GM18507 (cell line): ENCODE data around the gene SP140L.
"Not testable (repeated sequence)": the region's sequence is repeated elsewhere in the genome, so short reads cannot be mapped to it uniquely, and the experiment has no call there.

Source experiments
- DNase-seq: peaks from one replicate; pipeline ENCODE4 v3.0.0; 2011; ENCODE audit warnings: low read depth; ENCODE audit not compliant: insufficient read length; ENCODE audit errors: extremely low spot score
- FAIRE-seq: peaks from 2 replicates; lab custom pipeline; 2011; peaks lifted over from hg19 to GRCh38; lab: Jason Lieb, UNC

SP140L gene

GRCh38 chr2:230322561-230323384 is 4.2 kb upstream of the SP140L start:
- FAIRE-seq, result no peak
- no peak for DNase-seq

- DNase-seq (no peak), FAIRE-seq (no peak)
These were observed 3.4 kb upstream of the SP140L start for GRCh38 chr2:230323385-230324106.

GRCh38 chr2:230324503-230324902 is 2.5 kb upstream of the SP140L start:
- FAIRE-seq (no peak), DNase-seq (no peak)

GRCh38 chr2:230325316-230326243 is 1.4 kb upstream of the SP140L start:
- FAIRE-seq, result no peak

GRCh38 chr2:230327418-230328154 is 593 bp downstream of the SP140L start:
- DNase-seq (no peak), FAIRE-seq (no peak)

More at GRCh38 chr2:230325316-230326243, 1.4 kb upstream of the SP140L start:
- no peak for DNase-seq

GRCh38 chr2:230328155-230328458 is 1.1 kb downstream of the SP140L start:
- FAIRE-seq (no peak), DNase-seq (no peak)

GRCh38 chr2:230329946-230330605 is 3.1 kb downstream of the SP140L start:
- DNase-seq, result no peak

GRCh38 chr2:230330725-230331124 is 3.7 kb downstream of the SP140L start:
- FAIRE-seq, result no peak
- no peak for DNase-seq

More at GRCh38 chr2:230329946-230330605, 3.1 kb downstream of the SP140L start:
- no peak for FAIRE-seq

GRCh38 chr2:230335461-230335863 is 8.5 kb downstream of the SP140L start:
- no peak for DNase-seq
- no peak for FAIRE-seq

- FAIRE-seq, result no peak
- no peak for DNase-seq
These were observed 9.0 kb downstream of the SP140L start for GRCh38 chr2:230335864-230336506.

GRCh38 chr2:230341936-230342528 is 15.0 kb downstream of the SP140L start:
- DNase-seq, FAIRE-seq: not testable (repeated sequence)

- not testable (repeated sequence) for DNase-seq, FAIRE-seq
These were observed 16.1 kb downstream of the SP140L start for GRCh38 chr2:230343041-230343624.

GRCh38 chr2:230343747-230344146 is 16.8 kb downstream of the SP140L start:
- DNase-seq, result no peak
- no peak for FAIRE-seq

- FAIRE-seq (no peak), DNase-seq (no peak)
These were observed 19.5 kb downstream of the SP140L start for GRCh38 chr2:230346465-230346864.

GRCh38 chr2:230346921-230347533 is 20.0 kb downstream of the SP140L start:
- DNase-seq (no peak), FAIRE-seq (no peak)

GRCh38 chr2:230347659-230348305 is 20.8 kb downstream of the SP140L start:
- peak; percentile 68 for FAIRE-seq

GRCh38 chr2:230348787-230349186 is 21.8 kb downstream of the SP140L start:
- DNase-seq (no peak), FAIRE-seq (peak; percentile 53)

More at GRCh38 chr2:230347659-230348305, 20.8 kb downstream of the SP140L start:
- DNase-seq, result peak; percentile 38
